GM19372 (cell line): Measurements from ENCODE around the gene ZMYND8.
"Not testable (repeated sequence)": the region's sequence is repeated elsewhere in the genome, so short reads cannot be mapped to it uniquely, and the experiment has no call there.

ENCODE experiments used
- ATAC-seq: cut with Tn5 transposase; IDR thresholded peaks from one replicate; pipeline ENCODE4 v1.9.1; 2021; ENCODE audit warnings: mild to moderate bottlenecking, low read depth, moderate library complexity; ENCODE audit not compliant: unreplicated experiment

The ZMYND8 gene

GRCh38 chr20:47195573-47195972 is 160.9 kb downstream of the ZMYND8 start:
- ATAC-seq = no peak

GRCh38 chr20:47191956-47192355 is 164.5 kb downstream of the ZMYND8 start:
- no peak for ATAC-seq

GRCh38 chr20:47191074-47191673 is 165.3 kb downstream of the ZMYND8 start:
- no peak for ATAC-seq

GRCh38 chr20:47189060-47189459 is 167.4 kb downstream of the ZMYND8 start:
- no peak for ATAC-seq

GRCh38 chr20:47188540-47188939 is 168.0 kb downstream of the ZMYND8 start:
- no peak for ATAC-seq

- ATAC-seq = no peak
Observed at GRCh38 chr20:47187450-47188195, 168.9 kb downstream of the ZMYND8 start.

GRCh38 chr20:47183367-47183766 is 173.1 kb downstream of the ZMYND8 start:
- no peak for ATAC-seq

GRCh38 chr20:47181056-47181862 is 175.2 kb downstream of the ZMYND8 start:
- no peak for ATAC-seq

- no peak for ATAC-seq
Observed at GRCh38 chr20:47179267-47179666, 177.2 kb downstream of the ZMYND8 start.

GRCh38 chr20:47178851-47179250 is 177.6 kb downstream of the ZMYND8 start:
- ATAC-seq = no peak

- ATAC-seq = no peak
Observed at GRCh38 chr20:47178277-47178676, 178.2 kb downstream of the ZMYND8 start.

GRCh38 chr20:47176217-47176616 is 180.3 kb downstream of the ZMYND8 start:
- ATAC-seq = not testable (repeated sequence)

GRCh38 chr20:47175493-47175892 is 181.0 kb downstream of the ZMYND8 start:
- no peak for ATAC-seq

- ATAC-seq = no peak
Observed at GRCh38 chr20:47174456-47175243, 181.8 kb downstream of the ZMYND8 start.

- ATAC-seq = no peak
Observed at GRCh38 chr20:47173596-47174216, 182.8 kb downstream of the ZMYND8 start.

GRCh38 chr20:47172579-47172978 is 183.9 kb downstream of the ZMYND8 start:
- ATAC-seq = no peak

GRCh38 chr20:47167846-47168245 is 188.7 kb downstream of the ZMYND8 start:
- ATAC-seq = no peak

GRCh38 chr20:47165376-47165865 is 191.1 kb downstream of the ZMYND8 start:
- no peak for ATAC-seq

- ATAC-seq = no peak
Observed at GRCh38 chr20:47164140-47164539, 192.4 kb downstream of the ZMYND8 start.

GRCh38 chr20:47161411-47161810 is 195.1 kb downstream of the ZMYND8 start:
- ATAC-seq = no peak
